ENCODE measurements around the gene IQGAP3. TPM values are rescaled to one million over a fixed set of nuclear protein-coding genes. Genes with fewer than 3 reads are reported as not detected.

Gene IQGAP3
- total RNA-seq, 6 donors from 2014 or later, result under 0.01 to 16.0 (median 2.2) TPM

- H3K4me1 ChIP-seq, result peaks cover 72 to 81% (median 78%) of the 10 kb centered on the region in 4 donors
- ATAC-seq (ENCODE audit: low FRiP score in 2 of 2) (no peak), DNase-seq (no peak)
- peak overlapping the region; percentile 16 to 100 (median 66) for H3K27ac ChIP-seq
- H3K27me3 ChIP-seq, result no peaks in the 10 kb centered on the region
- H3K9me3 ChIP-seq, result no peaks in the 10 kb centered on the region
- TF ChIP-seq POLR2AphosphoS5 (IDR thresholded peaks at IDR 0.05) (no peak), POLR2A (IDR thresholded peaks at IDR 0.05) (no peak)
- WGBS, 2 donors, result 53% methylated on average over 9 to 11 of the region's 11 CpGs
- H3K36me3 ChIP-seq, result peaks cover 0 to 2% (median 0%) of the 10 kb centered on the region in 4 donors
- H3K4me3 ChIP-seq, result peak overlapping the region in 3 of 4 donors; percentile 1 to 73 (median 1)
These were observed 75.2 kb downstream of the IQGAP3 start for GRCh38 chr1:156497078-156497742.

- Histone ChIP-seq H3K36me3 (peaks cover 0 to 2% (median 0%) of the 10 kb centered on the region in 4 donors), H3K9me3 (no peaks in the 10 kb centered on the region), H3K4me1 (peaks cover 76 to 81% (median 80%) of the 10 kb centered on the region in 4 donors), H3K27me3 (no peaks in the 10 kb centered on the region), H3K27ac (peak overlapping the region in 3 of 4 donors; percentile 64 to 100 (median 100)), H3K4me3 (peak overlapping the region in 2 of 4 donors; percentile 10 to 73)
- DNase-seq, result no peak
- no peak for TF ChIP-seq CTCF (IDR thresholded peaks at IDR 0.05)
- TF ChIP-seq POLR2AphosphoS5 (IDR thresholded peaks at IDR 0.05), result no peak
- TF ChIP-seq EP300 (IDR thresholded peaks at IDR 0.05), result no peak
- TF ChIP-seq POLR2A (IDR thresholded peaks at IDR 0.05), result no peak
- no peak for ATAC-seq (ENCODE audit: low FRiP score in 2 of 2)
- WGBS, 2 donors, result 48 to 54% methylated on average over 10 of the region's 10 CpGs
These were observed 76.1 kb downstream of the IQGAP3 start for GRCh38 chr1:156496211-156496761.

- H3K27ac ChIP-seq, result peak overlapping the region in 3 of 4 donors; percentile 64 to 100 (median 100)
- no peaks in the 10 kb centered on the region for H3K9me3 ChIP-seq
- no peaks in the 10 kb centered on the region for H3K27me3 ChIP-seq
- ATAC-seq (ENCODE audit: low FRiP score in 2 of 2) (no peak), DNase-seq (no peak)
- WGBS, 2 donors, result 58 to 70% methylated on average over 9 of the region's 9 CpGs
- no peak for TF ChIP-seq CTCF (IDR thresholded peaks at IDR 0.05)
- TF ChIP-seq POLR2AphosphoS5 (IDR thresholded peaks at IDR 0.05), result peak in 1 of 2 donors; percentile 39
- peaks cover 83 to 88% (median 87%) of the 10 kb centered on the region in 4 donors for H3K4me1 ChIP-seq
- peaks cover 0 to 2% (median 0%) of the 10 kb centered on the region in 4 donors for H3K36me3 ChIP-seq
- H3K4me3 ChIP-seq, result peak overlapping the region in 1 of 4 donors; percentile 10
These were observed 76.8 kb downstream of the IQGAP3 start for GRCh38 chr1:156495401-156496140.

- TF ChIP-seq EP300 (IDR thresholded peaks at IDR 0.05) (no peak), POLR2A (IDR thresholded peaks at IDR 0.05) (no peak), POLR2AphosphoS5 (IDR thresholded peaks at IDR 0.05) (no peak), CTCF (IDR thresholded peaks at IDR 0.05) (no peak)
- peaks cover 95 to 100% (median 98%) of the 10 kb centered on the region in 4 donors for H3K4me1 ChIP-seq
- no peak overlapping the region for H3K4me3 ChIP-seq
These were observed 78.0 kb downstream of the IQGAP3 start for GRCh38 chr1:156494309-156494895.

GRCh38 chr1:156493742-156494141, 78.6 kb downstream of the IQGAP3 start:
- Histone ChIP-seq H3K27ac (peak overlapping the region; percentile 17 to 88 (median 80)), H3K27me3 (no peaks in the 10 kb centered on the region), H3K4me3 (no peak overlapping the region), H3K36me3 (peaks cover 0 to 2% (median 0%) of the 10 kb centered on the region in 4 donors), H3K9me3 (no peaks in the 10 kb centered on the region), H3K4me1 (peaks cover 100% of the 10 kb centered on the region in 4 donors)
- ATAC-seq (ENCODE audit: low FRiP score in 2 of 2) (no peak), DNase-seq (no peak)
- TF ChIP-seq POLR2A (IDR thresholded peaks at IDR 0.05), result no peak
- TF ChIP-seq POLR2AphosphoS5 (IDR thresholded peaks at IDR 0.05), result no peak
- no peak for TF ChIP-seq CTCF (IDR thresholded peaks at IDR 0.05)

More at GRCh38 chr1:156494309-156494895, 78.0 kb downstream of the IQGAP3 start:
- Histone ChIP-seq H3K27ac (peak overlapping the region; percentile 17 to 88 (median 80)), H3K9me3 (no peaks in the 10 kb centered on the region), H3K36me3 (peaks cover 0 to 2% (median 0%) of the 10 kb centered on the region in 4 donors), H3K27me3 (no peaks in the 10 kb centered on the region)
- ATAC-seq (ENCODE audit: low FRiP score in 2 of 2) (no peak), DNase-seq (no peak)
- 42 to 57% methylated on average over 7 of the region's 7 CpGs for WGBS, 2 donors
